Activated CD4-positive, alpha-beta T cell treated with anti-CD3 and anti-CD28 coated beads for 36 hours (primary cell): ENCODE data around the gene GSE1. TPM values are rescaled to one million over a fixed set of nuclear protein-coding genes. Genes with fewer than 3 reads are reported as not detected.

Experiments used
- ATAC-seq: fragments of 200-7000 bp; cut with Tn5 transposase; one replicate; pipeline ENCODE4 v1.10.0; 2021; ENCODE audit warnings: mild to moderate bottlenecking, moderate library complexity
- CTCF ChIA-PET: fragments of 350-600 bp; sonication (Branson Sonifier 250); formaldehyde crosslinking; loops from one replicate; lab custom pipeline; 2021; ENCODE audit warnings: antibody characterized with exemption; lab: Charles Lee
- POLR2A ChIA-PET: fragments of 350-600 bp; sonication (Branson Sonifier 250); formaldehyde crosslinking; loops from one replicate; lab custom pipeline; 2021; ENCODE audit warnings: antibody characterized with exemption, inconsistent platforms; lab: Charles Lee
- DNase-seq: peaks from one replicate; pipeline ENCODE4 v3.0.0-alpha.2; 2020
- H3K27ac Mint-ChIP-seq: one replicate; pipeline ENCODE4 v1.8.0; 2021; ENCODE audit warnings: mixed read lengths
- H3K27me3 Mint-ChIP-seq: one replicate; pipeline ENCODE4 v1.8.0; 2021; ENCODE audit warnings: mixed read lengths
- H3K36me3 Mint-ChIP-seq: one replicate; pipeline ENCODE4 v1.8.0; 2021; ENCODE audit warnings: low read depth, mixed read lengths
- H3K4me1 Mint-ChIP-seq: one replicate; pipeline ENCODE4 v1.8.0; 2021; ENCODE audit warnings: mixed read lengths
- H3K4me3 Mint-ChIP-seq: one replicate; pipeline ENCODE4 v1.8.0; 2021; ENCODE audit warnings: mild to moderate bottlenecking, moderate library complexity, mixed read lengths
- H3K9me3 Mint-ChIP-seq: one replicate; pipeline ENCODE4 v1.8.0; 2021; ENCODE audit warnings: low read depth, mixed read lengths
- intact Hi-C, 2 experiments: fragments of 100-400 bp; cut with DNase I in 1 of 2; cut with micrococcal nuclease in 1 of 2; formaldehyde crosslinking; loops; one replicate each; pipeline versions ENCODE4 v1.14.2 to v1.15.1; 2022 to 2024; cut with DNase I, micrococcal nuclease
- total RNA-seq, 2 experiments: library from RNA; stranded (reverse); gene quantifications; one replicate each; pipeline ENCODE4 v1.2.3, GENCODE V29; 2021

GSE1 gene
- total RNA-seq, 2 experiments from 2014 or later = 13.2 to 13.5 TPM

DNA sequence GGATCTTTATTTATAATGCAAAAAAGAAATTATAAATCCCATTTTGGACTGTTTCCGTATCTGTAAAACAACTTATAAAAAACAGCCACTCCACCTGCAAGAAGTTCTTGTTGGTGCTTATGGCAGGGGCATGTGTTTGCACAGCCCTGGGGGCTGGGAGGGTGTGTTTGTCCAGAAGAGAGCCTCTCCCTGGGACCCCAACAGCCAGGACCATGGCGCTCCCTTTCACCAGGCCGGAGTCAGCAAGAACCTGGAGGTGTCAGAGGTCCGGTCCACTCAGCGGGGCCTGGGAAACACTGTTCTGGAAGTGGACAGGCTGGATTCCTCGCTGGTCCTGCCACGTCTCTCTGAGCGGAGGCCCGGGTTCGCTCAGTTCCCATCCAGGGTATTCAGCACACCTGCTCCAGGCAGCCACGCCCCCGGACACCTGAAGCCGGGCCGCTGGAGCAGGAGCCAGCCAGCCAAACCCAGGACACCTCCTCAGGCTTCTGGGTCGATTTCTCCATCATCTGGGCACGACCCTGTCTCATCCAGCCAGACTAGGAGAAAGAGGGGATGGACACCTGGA lies 94.5 kb downstream of the GSE1 start:
- DNase-seq (no peak), ATAC-seq (no peak)
- Mint-ChIP-seq H3K9me3 (peaks cover 4% of the 10 kb centered on the region), H3K36me3 (peaks cover under 1% of the 10 kb centered on the region), H3K4me1 (no peaks in the 10 kb centered on the region), H3K27me3 (no peaks in the 10 kb centered on the region), H3K4me3 (no peak overlapping the region), H3K27ac (no peak overlapping the region)
- intact Hi-C loops = no loop called here
- ChIA-PET POLR2A (no interaction called here), CTCF (no interaction called here)

DNA sequence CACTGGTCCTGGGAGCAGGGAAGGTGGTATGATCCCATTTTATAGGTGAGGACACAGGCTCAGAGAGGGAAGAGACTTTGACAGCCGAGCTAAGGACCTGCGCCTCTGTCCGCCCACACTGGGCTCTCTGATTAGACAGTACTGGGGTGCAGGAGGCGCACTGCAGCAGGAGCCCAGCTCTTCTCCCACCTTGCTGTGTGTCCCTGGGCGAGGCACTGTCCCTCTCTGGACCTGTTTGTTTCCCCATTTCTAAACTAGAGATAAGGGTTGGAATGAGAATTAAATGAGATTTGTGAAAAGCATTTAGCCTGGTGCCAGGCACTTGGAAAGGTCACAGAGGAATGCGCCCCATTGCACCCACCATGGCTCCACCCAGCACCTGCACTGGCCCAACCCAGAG lies 95.2 kb downstream of the GSE1 start:
- DNase-seq (no peak), ATAC-seq (no peak)
- Mint-ChIP-seq H3K9me3 (peaks cover 4% of the 10 kb centered on the region), H3K36me3 (peaks cover 2% of the 10 kb centered on the region), H3K4me3 (no peak overlapping the region), H3K4me1 (no peaks in the 10 kb centered on the region), H3K27me3 (no peaks in the 10 kb centered on the region), H3K27ac (no peak overlapping the region)
- POLR2A ChIA-PET = no interaction called here
- CTCF ChIA-PET = no interaction called here
- intact Hi-C loops = no loop called here

DNA sequence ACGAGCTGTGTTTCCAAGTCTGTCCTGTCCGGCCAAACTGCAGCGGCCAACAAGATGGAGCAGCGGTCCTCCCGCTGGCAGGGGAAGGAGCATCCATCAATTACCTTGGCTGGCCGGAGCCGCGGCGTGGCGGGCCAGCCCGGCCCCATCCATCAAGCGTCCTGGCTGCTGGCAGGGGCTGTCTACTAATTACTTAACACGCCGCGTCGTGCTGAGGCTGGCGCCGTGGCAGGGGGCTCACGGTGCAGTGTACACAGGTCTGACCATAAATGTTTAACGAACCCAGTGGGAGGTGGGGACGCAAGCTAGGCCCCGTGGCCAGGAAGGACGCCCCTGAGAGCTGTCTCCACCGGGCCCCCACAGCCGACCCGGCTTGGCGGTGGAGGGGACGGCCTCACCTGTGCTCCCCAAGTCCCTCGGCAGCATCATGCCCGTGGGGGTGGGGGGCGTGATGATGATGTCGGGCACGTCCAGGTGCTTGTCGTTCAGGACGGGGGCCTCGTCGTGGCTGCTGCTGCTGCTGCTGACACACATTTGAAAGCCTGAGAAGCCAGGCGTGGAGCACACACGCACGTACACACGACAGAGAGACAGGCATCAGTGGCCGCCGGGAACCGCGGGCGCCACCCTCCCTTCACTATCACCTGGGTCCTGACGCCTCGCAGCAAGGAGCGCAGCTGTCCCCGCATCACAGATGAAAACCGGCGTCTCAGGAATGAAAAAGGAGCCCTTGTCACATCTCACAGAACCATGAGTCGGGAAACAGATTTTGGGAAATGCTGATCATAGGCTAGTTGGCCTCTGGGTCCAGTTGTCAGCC lies 96.9 kb downstream of the GSE1 start:
- Mint-ChIP-seq H3K27me3 (no peaks in the 10 kb centered on the region), H3K9me3 (peaks cover 4% of the 10 kb centered on the region), H3K27ac (no peak overlapping the region), H3K4me3 (no peak overlapping the region), H3K36me3 (peaks cover 2% of the 10 kb centered on the region), H3K4me1 (no peaks in the 10 kb centered on the region)
- intact Hi-C loops = no loop called here
- no peak for DNase-seq
- ATAC-seq = no peak
- ChIA-PET CTCF (no interaction called here), POLR2A (no interaction called here)

DNA sequence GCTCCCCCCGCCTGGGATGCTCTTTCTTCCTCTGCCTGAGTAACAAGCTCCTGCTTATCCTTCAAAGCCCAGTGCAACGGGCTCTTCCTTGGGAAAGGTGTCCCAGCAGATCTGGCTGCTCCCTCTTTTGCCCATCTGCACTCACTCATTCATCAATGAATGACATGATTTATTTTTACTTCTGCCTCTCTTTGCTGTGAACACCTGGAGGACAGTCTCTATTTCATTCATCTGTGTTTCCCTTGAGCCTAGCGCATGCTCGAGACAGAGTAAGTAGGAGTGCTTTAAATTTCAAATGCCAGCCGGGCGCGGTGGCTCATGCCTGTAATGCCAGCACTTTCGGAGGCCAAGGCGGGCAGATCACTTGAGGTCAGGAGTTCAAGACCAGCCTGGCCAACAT lies 97.6 kb downstream of the GSE1 start:
- peaks cover 3% of the 10 kb centered on the region for H3K4me1 Mint-ChIP-seq
- H3K4me3 Mint-ChIP-seq = no peak overlapping the region
- CTCF ChIA-PET = no interaction called here

DNA sequence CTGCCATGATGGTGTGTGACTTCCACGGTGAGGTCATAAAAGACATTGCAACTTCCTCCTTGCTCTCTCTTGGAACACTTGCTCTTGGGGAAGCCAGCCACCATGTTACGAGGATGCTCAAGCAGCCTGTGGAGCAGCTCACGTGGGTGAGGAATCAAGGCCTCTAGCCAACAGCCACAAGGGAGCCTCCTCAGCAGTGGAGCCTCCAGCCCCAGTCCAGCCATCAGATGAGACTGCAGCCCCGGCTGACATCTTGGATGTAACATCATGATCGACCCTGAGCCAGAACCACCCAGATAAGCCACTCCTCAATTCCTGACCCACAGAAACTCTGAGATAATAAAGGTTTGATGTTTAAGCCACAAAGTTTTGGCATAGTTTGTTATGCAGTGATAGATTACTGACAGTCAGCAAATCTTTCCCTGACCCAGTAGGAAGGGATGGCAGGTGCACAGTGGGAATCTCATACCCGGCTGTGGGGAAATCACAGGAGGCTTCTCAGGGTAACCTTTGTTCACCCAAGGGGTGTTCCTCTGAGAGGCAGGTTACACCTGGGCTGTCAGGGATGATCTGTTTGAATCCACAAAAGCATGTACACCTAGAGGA lies 99.0 kb downstream of the GSE1 start:
- Mint-ChIP-seq H3K9me3 (peaks cover 4% of the 10 kb centered on the region), H3K4me1 (peaks cover 3% of the 10 kb centered on the region), H3K27ac (no peak overlapping the region), H3K27me3 (no peaks in the 10 kb centered on the region), H3K4me3 (no peak overlapping the region), H3K36me3 (peaks cover 2% of the 10 kb centered on the region)
- no peak for DNase-seq
- intact Hi-C loops = no loop called here
- ChIA-PET POLR2A (interaction anchor here (0.6 kb wide), 1 partner anchor 103 kb away, joined by 5 read pairs; no protein-coding TSS in a partner anchor), CTCF (interaction anchor here (0.7 kb wide), 1 partner anchor 575 kb away, joined by 3 read pairs; no protein-coding TSS in a partner anchor)
- ATAC-seq = no peak

More for the DNA sequence above, 97.6 kb downstream of the GSE1 start:
- Mint-ChIP-seq H3K27ac (no peak overlapping the region), H3K9me3 (peaks cover 4% of the 10 kb centered on the region), H3K27me3 (no peaks in the 10 kb centered on the region), H3K36me3 (peaks cover 2% of the 10 kb centered on the region)
- intact Hi-C loops = no loop called here
- POLR2A ChIA-PET = no interaction called here
- DNase-seq = no peak
- no peak for ATAC-seq

DNA sequence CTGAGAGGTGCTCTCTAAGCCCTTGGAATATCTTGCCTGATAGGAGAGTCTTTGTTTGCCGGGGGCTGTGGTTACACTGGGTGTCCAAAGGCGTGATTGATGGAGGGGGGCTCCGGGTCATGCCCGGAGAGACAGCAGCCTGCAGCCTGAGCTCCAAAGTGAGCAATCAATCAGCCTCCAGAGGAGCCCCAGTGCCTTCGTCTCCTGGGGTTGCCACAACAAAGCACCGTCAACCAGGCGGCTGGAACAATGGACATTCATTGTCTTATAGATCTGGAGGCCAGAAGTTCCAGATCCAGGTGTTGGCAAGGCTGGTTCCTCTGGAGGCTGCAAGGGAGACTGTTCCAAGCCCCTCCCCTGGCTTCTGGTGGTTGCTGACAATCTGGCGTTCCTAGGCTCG lies 99.7 kb downstream of the GSE1 start:
- H3K27me3 Mint-ChIP-seq = no peaks in the 10 kb centered on the region
- peaks cover 3% of the 10 kb centered on the region for H3K4me1 Mint-ChIP-seq
- CTCF ChIA-PET = interaction anchor here (0.6 to 0.7 kb wide), 2 partner anchors 51 to 576 kb away, joined by 3 read pairs; no protein-coding TSS in a partner anchor
- POLR2A ChIA-PET = no interaction called here
- ATAC-seq (no peak), DNase-seq (no peak)
- intact Hi-C loops = no loop called here
- no peak overlapping the region for H3K27ac Mint-ChIP-seq
- H3K9me3 Mint-ChIP-seq = peaks cover 4% of the 10 kb centered on the region
- no peak overlapping the region for H3K4me3 Mint-ChIP-seq
- peaks cover 2% of the 10 kb centered on the region for H3K36me3 Mint-ChIP-seq

- DNase-seq (no peak), ATAC-seq (no peak)
- H3K36me3 Mint-ChIP-seq = peaks cover 2% of the 10 kb centered on the region
- POLR2A ChIA-PET = no interaction called here
- intact Hi-C loops = loop anchor here (2.0 to 5.0 kb wide), 3 partner anchors 43 to 413 kb away; no protein-coding TSS in a partner anchor
- H3K27me3 Mint-ChIP-seq = no peaks in the 10 kb centered on the region
- CTCF ChIA-PET = interaction anchor here (0.6 to 3.3 kb wide), 7 partner anchors 23 to 307 kb away, joined by 3 to 26 read pairs (median 4); partner anchors contain the start of gene GINS2
- H3K4me1 Mint-ChIP-seq = peaks cover 3% of the 10 kb centered on the region
- no peak overlapping the region for H3K27ac Mint-ChIP-seq
- H3K9me3 Mint-ChIP-seq = peaks cover 4% of the 10 kb centered on the region
- H3K4me3 Mint-ChIP-seq = no peak overlapping the region
Measured at GRCh38 chr16:85715169-85716021, 102.3 kb downstream of the GSE1 start.

- peaks cover 4% of the 10 kb centered on the region for H3K9me3 Mint-ChIP-seq
- DNase-seq (no peak), ATAC-seq (no peak)
- intact Hi-C loops = loop anchor here (2.0 to 5.0 kb wide), 3 partner anchors 44 to 414 kb away; no protein-coding TSS in a partner anchor
- POLR2A ChIA-PET = no interaction called here
- no peak overlapping the region for H3K4me3 Mint-ChIP-seq
- CTCF ChIA-PET = interaction anchor here (0.6 to 3.3 kb wide), 8 partner anchors 20 to 307 kb away, joined by 3 to 26 read pairs (median 4); partner anchors contain the start of gene GINS2
- peaks cover 2% of the 10 kb centered on the region for H3K36me3 Mint-ChIP-seq
- no peak overlapping the region for H3K27ac Mint-ChIP-seq
- no peaks in the 10 kb centered on the region for H3K27me3 Mint-ChIP-seq
- peaks cover 3% of the 10 kb centered on the region for H3K4me1 Mint-ChIP-seq
Measured at GRCh38 chr16:85716022-85716679, 103.0 kb downstream of the GSE1 start.

DNA sequence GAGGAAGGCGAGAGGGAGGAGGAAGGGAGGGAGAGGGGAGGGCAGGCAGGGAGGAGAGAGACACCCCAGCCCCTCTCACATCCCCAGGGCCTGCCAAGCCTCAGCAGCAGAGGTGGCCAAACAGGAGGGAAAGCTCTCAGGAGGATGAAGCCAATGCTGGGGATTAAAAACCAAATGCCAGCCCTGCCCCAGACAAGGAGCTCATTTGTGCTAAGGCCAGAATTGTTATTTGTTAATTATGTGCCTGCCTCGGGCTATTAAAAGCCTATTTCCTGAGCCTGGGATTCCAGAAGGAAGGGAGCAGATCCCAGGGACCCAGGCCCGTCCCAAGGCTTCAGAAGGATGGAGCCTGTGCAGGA lies 103.5 kb downstream of the GSE1 start:
- H3K4me3 Mint-ChIP-seq = no peak overlapping the region
- intact Hi-C loops = loop anchor here (2.0 to 5.0 kb wide), 3 partner anchors 44 to 414 kb away; no protein-coding TSS in a partner anchor
- ATAC-seq = no peak

DNA sequence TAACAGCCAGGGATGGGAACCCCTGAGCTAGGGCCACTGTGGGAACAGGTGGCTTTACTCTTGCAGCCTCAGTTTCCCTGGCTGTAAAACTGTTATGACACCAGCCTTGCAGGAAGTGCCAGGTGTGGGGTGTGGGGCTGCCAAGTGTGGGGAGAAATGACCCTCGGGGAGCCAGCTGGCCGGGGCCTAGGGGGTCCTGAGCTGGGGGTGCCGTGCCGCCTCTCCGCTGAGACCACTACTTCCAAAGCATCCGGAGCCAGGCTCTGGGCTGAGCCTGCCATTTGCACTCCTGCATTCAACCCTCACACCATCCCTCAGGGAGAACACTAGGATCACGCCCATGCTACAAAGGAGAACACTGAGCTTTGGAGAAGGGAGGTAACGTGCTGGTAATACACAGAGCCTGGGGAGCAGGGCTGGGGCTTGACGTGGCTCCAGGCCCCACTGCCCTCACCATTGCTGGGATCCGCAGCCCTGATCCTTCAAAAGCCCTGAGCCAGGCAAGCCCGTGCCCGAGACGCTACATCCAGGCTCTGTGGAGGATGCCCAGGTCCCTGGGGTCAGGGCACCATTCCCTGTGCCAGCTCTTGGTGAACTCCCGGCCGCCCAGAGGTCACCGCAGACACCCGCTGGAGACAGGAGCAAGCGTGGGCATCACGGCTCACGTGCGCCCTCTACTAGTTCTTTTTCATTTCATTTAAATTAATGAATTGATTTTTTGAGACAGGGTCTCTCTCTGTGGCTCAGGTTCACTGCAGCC lies 104.5 kb downstream of the GSE1 start:
- Mint-ChIP-seq H3K4me1 (peaks cover 3% of the 10 kb centered on the region), H3K4me3 (no peak overlapping the region), H3K9me3 (no peaks in the 10 kb centered on the region), H3K36me3 (peaks cover 2% of the 10 kb centered on the region), H3K27ac (no peak overlapping the region), H3K27me3 (no peaks in the 10 kb centered on the region)
- ChIA-PET CTCF (interaction anchor here (0.6 to 3.3 kb wide), 8 partner anchors 12 to 1766 kb away, joined by 3 to 26 read pairs (median 4); no protein-coding TSS in a partner anchor), POLR2A (interaction anchor here (0.5 to 0.6 kb wide), 3 partner anchors 11 to 37 kb away, joined by 3 to 4 read pairs (median 4); no protein-coding TSS in a partner anchor)
- DNase-seq (peak; percentile 79), ATAC-seq (peak; percentile 72)
- intact Hi-C loops = loop anchor here (1.0 to 5.0 kb wide), 7 partner anchors 28 to 415 kb away; no protein-coding TSS in a partner anchor

More for the DNA sequence above, 103.5 kb downstream of the GSE1 start:
- Mint-ChIP-seq H3K36me3 (peaks cover 2% of the 10 kb centered on the region), H3K9me3 (peaks cover 4% of the 10 kb centered on the region), H3K27me3 (no peaks in the 10 kb centered on the region), H3K4me1 (peaks cover 3% of the 10 kb centered on the region), H3K27ac (no peak overlapping the region)
- no peak for DNase-seq
- ChIA-PET POLR2A (no interaction called here), CTCF (interaction anchor here (0.7 to 3.3 kb wide), 6 partner anchors 12 to 237 kb away, joined by 3 to 26 read pairs (median 4); no protein-coding TSS in a partner anchor)
